NCI-H1694 treated with DMSO at 0.1 percent for 48 hours (cell line): ENCODE measurements around the gene ARHGEF10L.

Source experiments
- DNase-seq: peaks from one replicate; lab custom pipeline; 2025; lab: John Stamatoyannopoulos, UW

Gene ARHGEF10L

GRCh38 chr1:17520473-17521319, 18.8 kb upstream of the ARHGEF10L start:
- DNase-seq, result no peak

- no peak for DNase-seq
Observed at GRCh38 chr1:17521946-17522612, 17.4 kb upstream of the ARHGEF10L start.

- DNase-seq, result no peak
Observed at GRCh38 chr1:17523321-17524041, 16.0 kb upstream of the ARHGEF10L start.

- no peak for DNase-seq
Observed at GRCh38 chr1:17524645-17525044, 14.9 kb upstream of the ARHGEF10L start.

- DNase-seq, result no peak
Observed at GRCh38 chr1:17525996-17526686, 13.4 kb upstream of the ARHGEF10L start.

GRCh38 chr1:17527036-17527914, 12.2 kb upstream of the ARHGEF10L start:
- no peak for DNase-seq

GRCh38 chr1:17529381-17529780, 10.1 kb upstream of the ARHGEF10L start:
- DNase-seq, result no peak

- DNase-seq, result no peak
Observed at GRCh38 chr1:17531343-17531681, 8.2 kb upstream of the ARHGEF10L start.

GRCh38 chr1:17531682-17532487, 7.6 kb upstream of the ARHGEF10L start:
- DNase-seq, result no peak

- no peak for DNase-seq
Observed at GRCh38 chr1:17533201-17533600, 6.3 kb upstream of the ARHGEF10L start.

- DNase-seq, result no peak
Observed at GRCh38 chr1:17535300-17535936, 4.1 kb upstream of the ARHGEF10L start.

- no peak for DNase-seq
Observed at GRCh38 chr1:17538010-17538409, 1.5 kb upstream of the ARHGEF10L start.

- no peak for DNase-seq
Observed at GRCh38 chr1:17538428-17539117, 925 bp upstream of the ARHGEF10L start.

GRCh38 chr1:17539118-17539476, 401 bp upstream of the ARHGEF10L start:
- no peak for DNase-seq

GRCh38 chr1:17540255-17541001, 930 bp downstream of the ARHGEF10L start:
- peak; percentile 37 for DNase-seq

- DNase-seq, result no peak
Observed at GRCh38 chr1:17542645-17543044, 3.1 kb downstream of the ARHGEF10L start.

GRCh38 chr1:17544776-17545350, 5.4 kb downstream of the ARHGEF10L start:
- no peak for DNase-seq

GRCh38 chr1:17545356-17545755, 5.9 kb downstream of the ARHGEF10L start:
- no peak for DNase-seq
